HuH-7.5 (cell line): Measurements from ENCODE around the gene PHF2.

ENCODE experiments used
- DNase-seq: peaks from one replicate; pipeline ENCODE4 v3.0.0; 2011; ENCODE audit warnings: low spot score

Gene PHF2

DNA sequence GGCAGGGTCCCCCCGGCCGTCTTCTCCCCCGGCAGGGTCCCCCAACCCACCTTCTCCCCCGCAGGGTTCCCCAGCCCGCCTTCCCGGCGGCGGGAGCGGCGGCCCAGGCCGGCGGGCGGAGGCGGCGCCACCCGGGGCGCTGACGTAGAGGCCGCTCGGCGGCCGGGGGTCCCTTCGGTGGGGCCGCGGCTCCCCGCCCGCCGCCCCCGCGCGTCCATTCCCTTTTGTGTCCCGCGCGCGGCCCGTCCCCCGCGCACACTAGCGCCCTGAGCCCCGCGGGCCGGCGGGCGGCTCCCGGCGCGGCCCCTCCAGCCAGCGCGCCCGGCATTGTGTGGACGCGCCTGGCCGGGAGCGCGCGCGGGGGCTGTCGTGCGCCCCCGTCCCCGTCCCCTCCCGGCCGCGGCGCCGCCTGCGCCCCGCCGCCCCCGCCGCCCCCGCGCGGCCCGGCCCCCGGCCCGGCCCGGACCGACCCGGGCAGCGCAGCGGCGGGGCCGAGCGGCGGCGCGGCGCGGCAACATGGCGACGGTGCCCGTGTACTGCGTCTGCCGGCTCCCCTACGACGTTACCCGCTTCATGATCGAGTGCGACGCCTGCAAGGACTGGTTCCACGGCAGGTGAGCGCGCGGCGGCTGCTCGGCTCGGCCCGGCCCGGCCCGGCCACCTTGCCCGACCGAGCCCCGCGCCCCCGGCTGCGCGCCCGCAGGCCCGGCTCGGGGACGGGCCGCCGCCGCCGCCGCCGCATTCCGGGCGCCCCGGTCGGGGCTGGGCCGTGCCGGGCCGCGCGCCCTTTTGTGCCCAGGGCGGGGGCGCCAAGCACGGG, at the start of gene PHF2:
Gene PHF2, plus strand, starts transcription at position 327 of the 820 bp plus-strand sequence. Its CDS starts 190 bp downstream, at position 517.
- DNase-seq, result peak; percentile 74

DNA sequence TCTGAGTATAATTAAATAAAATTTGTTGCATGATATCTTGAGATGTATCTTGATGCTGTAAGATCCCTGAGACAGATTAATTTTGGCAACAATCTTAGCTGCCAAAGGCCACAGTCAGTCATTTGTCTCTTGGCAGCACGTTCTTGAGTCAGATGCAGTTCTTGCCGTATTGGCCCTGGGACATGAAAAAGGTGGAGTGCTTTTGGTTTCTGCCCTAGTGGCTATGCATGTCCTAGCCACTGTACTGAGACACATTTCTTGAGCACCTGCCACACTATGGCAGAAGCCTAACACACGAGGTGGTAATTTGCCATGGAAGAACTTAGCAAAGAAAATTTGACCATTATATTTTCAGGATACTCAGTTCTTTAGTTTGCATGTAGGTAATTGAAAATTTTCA, 45.0 kb upstream of the PHF2 start:
- DNase-seq, result no peak

- no peak for DNase-seq
Observed at GRCh38 chr9:93532141-93532540, 44.2 kb upstream of the PHF2 start.

DNA sequence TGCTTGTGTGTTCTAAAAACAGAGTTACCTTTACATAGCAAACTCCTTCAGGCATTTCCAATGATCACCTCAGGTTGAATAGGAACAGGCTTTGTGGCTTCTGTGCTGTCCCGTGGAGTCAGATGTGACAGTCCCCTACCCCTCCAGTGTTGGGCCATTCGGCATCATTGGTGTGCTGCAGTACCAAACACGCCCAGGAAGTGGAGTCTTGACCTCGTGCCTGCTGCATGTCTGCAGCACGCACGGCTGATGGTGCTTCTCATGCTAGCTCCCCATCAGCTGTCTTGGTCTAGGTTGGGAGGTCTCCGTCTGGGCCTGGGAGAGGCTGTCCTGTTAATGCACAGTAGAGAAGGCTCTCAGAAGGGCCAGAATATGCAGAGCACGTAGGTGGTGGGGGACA, 42.5 kb upstream of the PHF2 start:
- no peak for DNase-seq

- no peak for DNase-seq
Observed at GRCh38 chr9:93536167-93536566, 40.2 kb upstream of the PHF2 start.

- DNase-seq, result no peak
Observed at GRCh38 chr9:93536874-93537273, 39.5 kb upstream of the PHF2 start.

DNA sequence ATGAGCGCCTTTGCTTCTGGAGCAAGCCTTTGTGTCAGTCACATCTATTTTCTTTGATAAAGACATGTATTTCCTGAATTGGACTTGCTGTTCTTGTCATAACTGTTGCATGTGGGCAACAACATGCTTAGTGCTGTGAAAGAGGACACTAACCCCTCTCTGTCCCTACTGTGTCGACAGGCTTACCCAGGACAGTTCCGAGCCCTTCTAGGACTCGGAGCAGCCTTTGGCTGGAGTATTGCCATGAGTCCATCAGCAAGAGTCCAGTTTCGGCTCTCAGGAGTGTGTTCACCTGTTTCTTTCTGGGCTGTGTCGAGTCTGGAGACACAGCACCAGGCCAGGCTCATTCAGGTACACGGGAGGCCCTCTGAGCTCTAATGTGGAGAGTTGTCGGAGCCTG, 36.1 kb upstream of the PHF2 start:
- DNase-seq, result no peak

GRCh38 chr9:93541005-93541404, 35.4 kb upstream of the PHF2 start:
- no peak for DNase-seq

- DNase-seq, result no peak
Observed at GRCh38 chr9:93541581-93542349, 34.6 kb upstream of the PHF2 start.

GRCh38 chr9:93543117-93543516, 33.3 kb upstream of the PHF2 start:
- no peak for DNase-seq

DNA sequence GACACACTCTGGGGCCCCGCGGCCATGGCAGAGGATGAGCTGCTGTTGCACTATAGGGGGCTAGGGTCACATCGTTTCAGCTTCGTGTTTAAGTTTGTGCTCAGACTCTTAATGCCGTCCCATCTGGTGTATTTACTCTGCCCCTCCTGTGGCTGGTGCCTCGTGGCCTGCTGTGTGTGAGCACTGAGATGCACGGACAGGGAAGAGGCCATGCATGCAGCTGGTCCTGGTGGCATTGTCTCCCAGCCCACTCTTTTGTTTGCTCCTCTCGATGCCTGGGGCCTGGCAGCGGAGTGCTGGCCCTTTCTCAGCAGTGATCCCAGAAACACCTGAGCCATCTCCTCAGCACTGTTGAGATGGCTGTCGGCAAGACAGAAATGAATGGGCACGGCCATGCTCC, 30.0 kb upstream of the PHF2 start:
- no peak for DNase-seq

- no peak for DNase-seq
Observed at GRCh38 chr9:93549611-93550010, 26.8 kb upstream of the PHF2 start.

DNA sequence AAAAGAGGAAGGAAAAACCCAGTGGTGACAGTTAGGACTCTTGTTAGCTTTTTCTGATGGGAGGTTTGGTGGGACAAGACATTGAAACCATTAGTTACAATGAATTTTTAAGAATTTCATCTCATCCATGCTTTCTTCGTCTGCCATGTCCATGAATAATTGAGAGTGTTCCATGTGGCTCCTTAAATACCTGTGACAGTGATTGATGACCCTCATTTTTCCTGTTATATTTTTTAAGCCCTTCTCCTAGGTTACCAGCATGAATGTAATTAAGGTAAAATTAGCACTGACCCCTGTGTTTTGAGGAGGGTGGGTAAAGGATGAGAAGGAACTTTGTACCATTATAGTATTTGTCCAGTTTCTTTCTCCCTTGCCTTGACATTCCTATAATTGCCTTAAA, 23.5 kb upstream of the PHF2 start:
- DNase-seq, result no peak

GRCh38 chr9:93555370-93555769, 21.0 kb upstream of the PHF2 start:
- DNase-seq, result no peak

GRCh38 chr9:93557366-93558137, 18.8 kb upstream of the PHF2 start:
- DNase-seq, result no peak

DNA sequence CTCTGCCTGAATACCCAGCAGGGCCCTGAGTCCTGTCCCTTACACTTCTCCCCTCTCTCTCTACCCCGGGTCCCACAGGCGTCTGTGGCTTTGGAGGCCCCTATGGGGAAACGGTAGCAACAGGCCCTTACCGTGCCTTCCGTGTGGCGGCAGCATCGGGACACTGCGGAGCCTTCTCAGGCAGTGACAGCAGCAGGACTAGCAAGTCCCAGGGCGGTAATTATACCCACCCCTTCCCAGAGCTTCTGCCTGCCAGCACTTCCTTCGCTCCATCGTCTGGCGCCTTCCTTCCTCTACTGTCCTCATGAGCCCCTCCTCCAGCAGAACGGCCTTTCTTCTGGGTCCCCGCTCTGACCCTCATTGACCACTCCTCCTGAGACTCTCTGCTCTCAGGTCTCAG, 17.9 kb upstream of the PHF2 start:
- no peak for DNase-seq

GRCh38 chr9:93560991-93561390, 15.4 kb upstream of the PHF2 start:
- no peak for DNase-seq

DNA sequence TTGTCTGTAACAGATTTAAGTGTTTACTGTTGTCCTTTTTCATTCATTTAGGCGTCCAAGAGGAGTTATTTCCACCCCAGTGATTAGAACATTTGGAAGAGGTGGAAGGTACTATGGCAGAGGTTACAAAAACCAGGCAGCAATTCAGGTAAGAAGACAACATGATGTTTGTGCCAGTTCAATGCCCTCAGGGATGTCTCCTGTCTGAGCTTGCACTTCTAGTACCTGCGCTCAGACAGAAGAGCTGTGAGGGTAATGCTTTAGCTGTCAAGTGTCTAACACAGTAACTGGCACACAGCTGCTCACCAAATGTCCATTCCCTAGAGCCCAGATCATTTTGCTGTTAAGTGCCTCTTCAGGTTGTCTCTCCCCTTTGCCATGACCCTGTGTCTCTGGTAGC, 14.2 kb upstream of the PHF2 start:
- no peak for DNase-seq

- DNase-seq, result no peak
Observed at GRCh38 chr9:93565089-93565488, 11.3 kb upstream of the PHF2 start.

DNA sequence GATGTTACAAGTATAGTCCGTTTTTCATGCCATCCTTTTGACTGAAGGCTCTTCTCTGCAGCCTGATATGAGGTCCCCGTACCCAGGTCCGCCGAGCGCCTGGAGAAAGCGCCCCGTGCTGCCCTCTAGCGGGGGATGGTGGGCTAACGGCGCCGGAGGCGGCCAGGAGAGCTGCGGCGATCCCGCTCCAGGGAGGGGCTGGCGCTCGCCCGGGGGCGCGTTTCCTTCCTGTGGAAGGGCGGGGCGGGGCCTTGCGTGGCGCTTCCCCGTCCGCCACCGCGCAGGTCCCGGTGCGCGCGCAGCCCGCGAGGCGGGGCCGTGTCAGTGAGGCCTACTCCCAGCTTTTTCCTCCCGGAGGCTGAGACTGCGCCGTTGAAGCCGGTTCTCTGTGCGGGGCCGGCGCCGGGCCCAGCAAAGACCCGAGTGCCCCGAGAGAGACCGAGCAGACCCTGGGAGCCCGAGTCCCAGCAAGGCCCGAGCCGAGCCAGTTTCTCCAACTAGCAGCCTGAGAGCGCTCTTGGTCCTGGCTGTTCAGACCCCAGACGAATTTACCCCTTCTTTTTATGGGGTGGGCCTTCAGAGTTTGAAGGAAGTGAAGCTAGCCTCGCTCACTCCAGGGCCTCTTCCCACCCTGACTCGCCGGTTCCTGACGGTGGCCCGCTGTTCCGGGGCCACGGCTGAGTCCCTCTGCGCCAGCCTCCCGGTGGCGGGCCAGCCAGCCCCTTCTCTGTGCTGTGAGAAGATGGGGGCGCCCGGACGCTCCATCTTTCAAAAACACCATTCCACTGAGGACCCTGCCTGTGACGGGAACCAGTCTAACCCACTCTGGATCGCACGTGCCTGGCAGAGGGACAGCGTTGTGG, 9.7 kb upstream of the PHF2 start:
- DNase-seq, result peak; percentile 94

- no peak for DNase-seq
Observed at GRCh38 chr9:93567271-93567959, 9.0 kb upstream of the PHF2 start.
